ENCODE measurements around the gene ZP1. TPM values are rescaled to one million over a fixed set of nuclear protein-coding genes. Genes with fewer than 3 reads are reported as not detected.

ZP1 gene
- total and polyA plus RNA-seq, 2 of the 13 experiments (the other 11 are each of a cell fraction or from before 2014, with no cell fraction given), result 0.16 TPM; not detected in 1

DNA sequence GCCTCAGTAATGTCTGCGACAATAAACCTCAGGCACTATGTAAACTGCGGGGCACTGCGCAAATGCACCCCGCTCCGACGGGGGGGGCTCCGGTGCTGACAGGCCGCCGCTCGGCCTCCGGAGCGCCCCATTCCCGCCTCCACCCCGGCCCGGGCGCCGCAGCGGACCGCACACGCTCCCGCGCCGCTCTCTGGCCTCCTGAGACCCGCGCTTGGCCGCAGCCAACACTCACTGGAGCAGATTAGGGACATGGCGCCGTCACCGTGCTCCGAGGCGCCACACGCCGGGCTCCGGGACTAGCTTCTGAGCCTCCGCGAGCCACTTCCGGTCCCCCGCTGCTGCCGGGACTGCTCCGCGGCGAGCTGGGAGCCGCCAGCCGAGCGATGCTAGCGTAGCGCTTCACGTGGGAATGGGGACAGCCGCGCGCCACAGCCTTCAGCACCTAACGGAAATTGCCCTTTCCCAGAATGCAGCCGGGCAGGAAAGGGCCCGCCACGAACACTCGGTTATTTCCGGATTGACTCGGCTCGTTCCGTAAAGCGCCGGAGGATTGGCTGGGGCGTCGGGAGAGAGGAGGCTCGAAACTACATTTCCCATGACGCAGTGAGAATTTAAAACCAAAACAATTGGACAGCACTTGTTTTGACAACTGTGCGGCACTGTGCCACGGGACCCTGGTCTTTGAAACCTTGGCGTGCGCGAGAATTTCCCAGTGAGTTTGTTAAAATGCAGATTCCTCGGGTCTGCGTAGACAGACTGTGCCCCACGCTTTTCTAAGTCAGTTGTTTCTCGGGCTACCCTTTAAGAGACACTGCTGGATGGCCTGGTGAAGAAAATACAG, 39.0 kb downstream of the ZP1 start, which contains the start of gene PRPF19 (continued):
- TF ChIP-seq HIVEP1 (CRISPR knock-in tag; IDR thresholded peaks at IDR 0.05), result no peak
- TF ChIP-seq ZFY (CRISPR knock-in tag; IDR thresholded peaks at IDR 0.05), result peak; percentile 80
- TF ChIP-seq, protein P1, sequence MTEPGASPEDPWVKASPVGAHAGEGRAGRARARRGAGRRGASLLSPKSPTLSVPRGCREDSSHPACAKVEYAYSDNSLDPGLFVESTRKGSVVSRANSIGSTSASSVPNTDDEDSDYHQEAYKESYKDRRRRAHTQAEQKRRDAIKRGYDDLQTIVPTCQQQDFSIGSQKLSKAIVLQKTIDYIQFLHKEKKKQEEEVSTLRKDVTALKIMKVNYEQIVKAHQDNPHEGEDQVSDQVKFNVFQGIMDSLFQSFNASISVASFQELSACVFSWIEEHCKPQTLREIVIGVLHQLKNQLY (CRISPR knock-in tag; IDR thresholded peaks at IDR 0.05), result no peak
- TF ChIP-seq, protein P2, sequence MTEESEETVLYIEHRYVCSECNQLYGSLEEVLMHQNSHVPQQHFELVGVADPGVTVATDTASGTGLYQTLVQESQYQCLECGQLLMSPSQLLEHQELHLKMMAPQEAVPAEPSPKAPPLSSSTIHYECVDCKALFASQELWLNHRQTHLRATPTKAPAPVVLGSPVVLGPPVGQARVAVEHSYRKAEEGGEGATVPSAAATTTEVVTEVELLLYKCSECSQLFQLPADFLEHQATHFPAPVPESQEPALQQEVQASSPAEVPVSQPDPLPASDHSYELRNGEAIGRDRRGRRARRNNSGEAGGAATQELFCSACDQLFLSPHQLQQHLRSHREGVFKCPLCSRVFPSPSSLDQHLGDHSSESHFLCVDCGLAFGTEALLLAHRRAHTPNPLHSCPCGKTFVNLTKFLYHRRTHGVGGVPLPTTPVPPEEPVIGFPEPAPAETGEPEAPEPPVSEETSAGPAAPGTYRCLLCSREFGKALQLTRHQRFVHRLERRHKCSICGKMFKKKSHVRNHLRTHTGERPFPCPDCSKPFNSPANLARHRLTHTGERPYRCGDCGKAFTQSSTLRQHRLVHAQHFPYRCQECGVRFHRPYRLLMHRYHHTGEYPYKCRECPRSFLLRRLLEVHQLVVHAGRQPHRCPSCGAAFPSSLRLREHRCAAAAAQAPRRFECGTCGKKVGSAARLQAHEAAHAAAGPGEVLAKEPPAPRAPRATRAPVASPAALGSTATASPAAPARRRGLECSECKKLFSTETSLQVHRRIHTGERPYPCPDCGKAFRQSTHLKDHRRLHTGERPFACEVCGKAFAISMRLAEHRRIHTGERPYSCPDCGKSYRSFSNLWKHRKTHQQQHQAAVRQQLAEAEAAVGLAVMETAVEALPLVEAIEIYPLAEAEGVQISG (CRISPR knock-in tag; IDR thresholded peaks at IDR 0.05), result peak; percentile 87
- TF ChIP-seq CBX5 (CRISPR knock-in tag; IDR thresholded peaks at IDR 0.05; ENCODE audit: borderline replicate concordance), result peak; percentile 73; the same call in 1 of the 2 replicates
- TF ChIP-seq, protein P3, sequence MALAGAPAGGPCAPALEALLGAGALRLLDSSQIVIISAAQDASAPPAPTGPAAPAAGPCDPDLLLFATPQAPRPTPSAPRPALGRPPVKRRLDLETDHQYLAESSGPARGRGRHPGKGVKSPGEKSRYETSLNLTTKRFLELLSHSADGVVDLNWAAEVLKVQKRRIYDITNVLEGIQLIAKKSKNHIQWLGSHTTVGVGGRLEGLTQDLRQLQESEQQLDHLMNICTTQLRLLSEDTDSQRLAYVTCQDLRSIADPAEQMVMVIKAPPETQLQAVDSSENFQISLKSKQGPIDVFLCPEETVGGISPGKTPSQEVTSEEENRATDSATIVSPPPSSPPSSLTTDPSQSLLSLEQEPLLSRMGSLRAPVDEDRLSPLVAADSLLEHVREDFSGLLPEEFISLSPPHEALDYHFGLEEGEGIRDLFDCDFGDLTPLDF (CRISPR knock-in tag; IDR thresholded peaks at IDR 0.05), result peak; percentile 71; the same call in 1 of the 2 replicates
- 0 out of 2 replicates have a peak, but pooled peaks have one; percentile 45 for TF ChIP-seq HNF4A (CRISPR knock-in tag; IDR thresholded peaks at IDR 0.05)
- peak; percentile 78 for TF ChIP-seq YY1 (IDR thresholded peaks at IDR 0.05; ENCODE audit: insufficient read depth, insufficient replicate concordance, low read depth, low read length)
- TF ChIP-seq HOXA7 (CRISPR knock-in tag; IDR thresholded peaks at IDR 0.05), result no peak
- no peak for TF ChIP-seq FOXM1 (CRISPR knock-in tag; IDR thresholded peaks at IDR 0.05)
- no peak for TF ChIP-seq ATAD3A (CRISPR knock-in tag; IDR thresholded peaks at IDR 0.05)
- TF ChIP-seq KDM5B (CRISPR knock-in tag; IDR thresholded peaks at IDR 0.05; ENCODE audit: borderline replicate concordance), result peak; percentile 79; the same call in 1 of the 2 replicates
- no peak for TF ChIP-seq ZMYM3 (CRISPR knock-in tag; IDR thresholded peaks at IDR 0.05)
- TF ChIP-seq, protein P4, sequence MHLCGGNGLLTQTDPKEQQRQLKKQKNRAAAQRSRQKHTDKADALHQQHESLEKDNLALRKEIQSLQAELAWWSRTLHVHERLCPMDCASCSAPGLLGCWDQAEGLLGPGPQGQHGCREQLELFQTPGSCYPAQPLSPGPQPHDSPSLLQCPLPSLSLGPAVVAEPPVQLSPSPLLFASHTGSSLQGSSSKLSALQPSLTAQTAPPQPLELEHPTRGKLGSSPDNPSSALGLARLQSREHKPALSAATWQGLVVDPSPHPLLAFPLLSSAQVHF (CRISPR knock-in tag; IDR thresholded peaks at IDR 0.05), result no peak
- TF ChIP-seq ZSCAN31 (CRISPR knock-in tag; IDR thresholded peaks at IDR 0.05; ENCODE audit: low read depth), result peak; percentile 84; the same call in 1 of the 2 replicates
- TF ChIP-seq GATA4 (IDR thresholded peaks at IDR 0.05; ENCODE audit: borderline replicate concordance, low read depth), result no peak; the same call in 1 of the 2 replicates
- no peak for TF ChIP-seq ZNF354B (CRISPR knock-in tag; IDR thresholded peaks at IDR 0.05)
- TF ChIP-seq BHLHE40 (IDR thresholded peaks at IDR 0.05; ENCODE audit: low read length), result no peak
- no peak for TF ChIP-seq CBX1 (IDR thresholded peaks at IDR 0.05; ENCODE audit: low read depth)
- 0 out of 2 replicates have a peak, but pooled peaks have one; percentile 56 for TF ChIP-seq ZNF329 (CRISPR knock-in tag; IDR thresholded peaks at IDR 0.05; ENCODE audit: low read depth)
- TF ChIP-seq, protein P5, sequence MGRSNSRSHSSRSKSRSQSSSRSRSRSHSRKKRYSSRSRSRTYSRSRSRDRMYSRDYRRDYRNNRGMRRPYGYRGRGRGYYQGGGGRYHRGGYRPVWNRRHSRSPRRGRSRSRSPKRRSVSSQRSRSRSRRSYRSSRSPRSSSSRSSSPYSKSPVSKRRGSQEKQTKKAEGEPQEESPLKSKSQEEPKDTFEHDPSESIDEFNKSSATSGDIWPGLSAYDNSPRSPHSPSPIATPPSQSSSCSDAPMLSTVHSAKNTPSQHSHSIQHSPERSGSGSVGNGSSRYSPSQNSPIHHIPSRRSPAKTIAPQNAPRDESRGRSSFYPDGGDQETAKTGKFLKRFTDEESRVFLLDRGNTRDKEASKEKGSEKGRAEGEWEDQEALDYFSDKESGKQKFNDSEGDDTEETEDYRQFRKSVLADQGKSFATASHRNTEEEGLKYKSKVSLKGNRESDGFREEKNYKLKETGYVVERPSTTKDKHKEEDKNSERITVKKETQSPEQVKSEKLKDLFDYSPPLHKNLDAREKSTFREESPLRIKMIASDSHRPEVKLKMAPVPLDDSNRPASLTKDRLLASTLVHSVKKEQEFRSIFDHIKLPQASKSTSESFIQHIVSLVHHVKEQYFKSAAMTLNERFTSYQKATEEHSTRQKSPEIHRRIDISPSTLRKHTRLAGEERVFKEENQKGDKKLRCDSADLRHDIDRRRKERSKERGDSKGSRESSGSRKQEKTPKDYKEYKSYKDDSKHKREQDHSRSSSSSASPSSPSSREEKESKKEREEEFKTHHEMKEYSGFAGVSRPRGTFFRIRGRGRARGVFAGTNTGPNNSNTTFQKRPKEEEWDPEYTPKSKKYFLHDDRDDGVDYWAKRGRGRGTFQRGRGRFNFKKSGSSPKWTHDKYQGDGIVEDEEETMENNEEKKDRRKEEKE (IDR thresholded peaks at IDR 0.05), result no peak
- no peak for TF ChIP-seq CHD4 (IDR thresholded peaks at IDR 0.05; ENCODE audit: borderline replicate concordance, low read length)
